ENCODE data around the gene ST6GAL1. TPM values are rescaled to one million over a fixed set of nuclear protein-coding genes. Genes with fewer than 3 reads are reported as not detected.

The ST6GAL1 gene
- total RNA-seq, 1 experiment from 2014 or later, result 15.6 TPM

DNA sequence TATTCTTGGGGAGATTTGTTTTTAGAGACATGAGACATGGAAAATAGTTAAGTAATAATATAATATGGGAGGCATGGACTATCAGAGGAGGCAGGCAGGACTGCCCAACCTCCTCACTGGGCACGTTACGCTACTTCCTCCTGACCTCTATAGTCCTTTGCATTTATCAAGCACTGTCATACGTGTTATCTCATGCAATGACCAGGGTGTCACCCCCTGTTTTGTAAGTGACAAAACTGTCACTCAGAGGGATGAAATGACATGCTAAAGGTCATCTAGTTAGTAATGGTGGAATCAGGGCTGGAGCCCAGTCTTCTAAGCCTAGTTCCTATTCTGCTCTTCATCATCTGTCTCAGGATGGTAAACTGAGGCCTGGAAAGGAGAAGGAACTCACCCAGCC lies 66.7 kb downstream of the ST6GAL1 start:
- H3K9me3 ChIP-seq (ENCODE audit: control insufficient read depth in 1 of 2, insufficient read depth in 1 of 2, low read depth in 1 of 2, low read length in 2 of 2), result no peaks in the 10 kb centered on the region
- H3K4me2 ChIP-seq (ENCODE audit: low read length), result no peak overlapping the region
- no peaks in the 10 kb centered on the region for H3K9me2 ChIP-seq (ENCODE audit: insufficient read depth)
- TF ChIP-seq SP1 (IDR thresholded peaks at IDR 0.05; ENCODE audit: low read depth) (no peak), YY1 (IDR thresholded peaks at IDR 0.05; ENCODE audit: extremely low read depth, insufficient replicate concordance, low read depth, low read length) (no peak), CBX3 (IDR thresholded peaks at IDR 0.05; ENCODE audit: low read depth) (no peak), JUND (IDR thresholded peaks at IDR 0.05) (no peak), RAD21 (IDR thresholded peaks at IDR 0.05; ENCODE audit: low read depth) (no peak), EGR1 (IDR thresholded peaks at IDR 0.05; ENCODE audit: low read depth) (no peak)
- peaks cover 12 to 25% of the 10 kb centered on the region in 2 experiments for H3K4me1 ChIP-seq (ENCODE audit: control insufficient read depth in 1 of 2, insufficient read depth in 2 of 2, low read length in 2 of 2)
- H3K79me2 ChIP-seq (ENCODE audit: insufficient read depth, low read length), result no peaks in the 10 kb centered on the region
- no TSS peak for BruUV-seq (replicated peaks)
- H3K36me3 ChIP-seq (ENCODE audit: control insufficient read depth in 1 of 2, insufficient read depth in 2 of 2, low read length in 2 of 2), result no peaks in the 10 kb centered on the region
- DNase-seq (ENCODE audit: low read depth, low spot score) (no peak), ATAC-seq (no peak)
- no peaks in the 10 kb centered on the region for H4K20me1 ChIP-seq (ENCODE audit: insufficient read depth)
- no peak overlapping the region for H3K27ac ChIP-seq (ENCODE audit: low read depth, low read length)
- H3K9ac ChIP-seq (ENCODE audit: low read length), result no peak overlapping the region
- POLR2A ChIA-PET, result no interaction called here
- CTCF ChIA-PET, result no interaction called here
- intact Hi-C loops (cut with micrococcal nuclease), result no loop called here
- no peak overlapping the region for H3K4me3 ChIP-seq (replicated peaks in 1 of 2; ENCODE audit: low read depth in 1 of 2, low read length in 2 of 2)
- no peaks in the 10 kb centered on the region for H3K27me3 ChIP-seq (ENCODE audit: insufficient read depth, low read length)
- RAD21 ChIA-PET (ENCODE audit: low non-redundant PET in 1 of 2, low total read pairs in 2 of 2, uncharacterized antibody in 2 of 2, unreplicated experiment in 2 of 2), result no interaction called here
- H2AFZ ChIP-seq (ENCODE audit: low read depth, low read length, poor library complexity, severe bottlenecking), result no peak overlapping the region

DNA sequence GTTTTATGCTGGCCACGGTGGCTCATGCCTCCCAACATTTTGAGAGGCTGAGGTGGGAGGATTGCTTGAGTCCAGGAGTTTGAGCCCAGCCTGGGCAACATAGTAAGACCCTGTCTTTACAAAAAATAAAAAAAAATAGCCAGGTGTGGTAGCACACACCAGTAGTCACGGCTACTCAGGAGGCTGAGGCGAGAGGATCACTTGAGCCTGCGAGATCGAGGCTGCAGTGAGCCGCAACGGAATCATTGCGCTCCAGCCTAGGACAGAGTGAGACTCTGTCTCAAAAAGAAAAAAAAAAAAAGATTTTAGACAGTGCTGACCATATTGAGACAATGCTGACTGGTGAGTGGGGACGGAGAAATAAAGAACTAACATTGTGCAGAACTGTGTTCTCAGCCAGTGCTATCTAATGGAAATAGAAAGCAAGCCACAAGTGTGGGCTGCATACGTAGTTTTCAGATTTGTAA lies 67.2 kb downstream of the ST6GAL1 start:
- Histone ChIP-seq H3K4me3 (replicated peaks in 1 of 2; ENCODE audit: low read depth in 1 of 2, low read length in 2 of 2) (no peak overlapping the region), H3K4me1 (ENCODE audit: control insufficient read depth in 1 of 2, insufficient read depth in 2 of 2, low read length in 2 of 2) (peaks cover 12 to 24% of the 10 kb centered on the region in 2 experiments), H2AFZ (ENCODE audit: low read depth, low read length, poor library complexity, severe bottlenecking) (no peak overlapping the region), H3K27ac (ENCODE audit: low read depth, low read length) (no peak overlapping the region), H3K9me2 (ENCODE audit: insufficient read depth) (no peaks in the 10 kb centered on the region), H3K79me2 (ENCODE audit: insufficient read depth, low read length) (no peaks in the 10 kb centered on the region), H3K36me3 (ENCODE audit: control insufficient read depth in 1 of 2, insufficient read depth in 2 of 2, low read length in 2 of 2) (no peaks in the 10 kb centered on the region), H3K9me3 (ENCODE audit: control insufficient read depth in 1 of 2, insufficient read depth in 1 of 2, low read depth in 1 of 2, low read length in 2 of 2) (no peaks in the 10 kb centered on the region), H4K20me1 (ENCODE audit: insufficient read depth) (no peaks in the 10 kb centered on the region), H3K9ac (ENCODE audit: low read length) (no peak overlapping the region), H3K27me3 (ENCODE audit: insufficient read depth, low read length) (no peaks in the 10 kb centered on the region), H3K4me2 (ENCODE audit: low read length) (no peak overlapping the region)
- ChIA-PET POLR2A (no interaction called here), RAD21 (ENCODE audit: low non-redundant PET in 1 of 2, low total read pairs in 2 of 2, uncharacterized antibody in 2 of 2, unreplicated experiment in 2 of 2) (no interaction called here), CTCF (no interaction called here)
- ATAC-seq (no peak), DNase-seq (ENCODE audit: low read depth, low spot score) (no peak)
- no TSS peak for BruUV-seq (replicated peaks)
- intact Hi-C loops (cut with micrococcal nuclease), result no loop called here
- no peak for TF ChIP-seq SRF (IDR thresholded peaks at IDR 0.05; ENCODE audit: low read depth)
- TF ChIP-seq TCF7L2 (IDR thresholded peaks at IDR 0.05; ENCODE audit: borderline replicate concordance, extremely low read depth, insufficient read depth, insufficient read length), result no peak
- no peak for TF ChIP-seq FOSL1 (IDR thresholded peaks at IDR 0.05; ENCODE audit: low read depth)
- TF ChIP-seq, protein P1, sequence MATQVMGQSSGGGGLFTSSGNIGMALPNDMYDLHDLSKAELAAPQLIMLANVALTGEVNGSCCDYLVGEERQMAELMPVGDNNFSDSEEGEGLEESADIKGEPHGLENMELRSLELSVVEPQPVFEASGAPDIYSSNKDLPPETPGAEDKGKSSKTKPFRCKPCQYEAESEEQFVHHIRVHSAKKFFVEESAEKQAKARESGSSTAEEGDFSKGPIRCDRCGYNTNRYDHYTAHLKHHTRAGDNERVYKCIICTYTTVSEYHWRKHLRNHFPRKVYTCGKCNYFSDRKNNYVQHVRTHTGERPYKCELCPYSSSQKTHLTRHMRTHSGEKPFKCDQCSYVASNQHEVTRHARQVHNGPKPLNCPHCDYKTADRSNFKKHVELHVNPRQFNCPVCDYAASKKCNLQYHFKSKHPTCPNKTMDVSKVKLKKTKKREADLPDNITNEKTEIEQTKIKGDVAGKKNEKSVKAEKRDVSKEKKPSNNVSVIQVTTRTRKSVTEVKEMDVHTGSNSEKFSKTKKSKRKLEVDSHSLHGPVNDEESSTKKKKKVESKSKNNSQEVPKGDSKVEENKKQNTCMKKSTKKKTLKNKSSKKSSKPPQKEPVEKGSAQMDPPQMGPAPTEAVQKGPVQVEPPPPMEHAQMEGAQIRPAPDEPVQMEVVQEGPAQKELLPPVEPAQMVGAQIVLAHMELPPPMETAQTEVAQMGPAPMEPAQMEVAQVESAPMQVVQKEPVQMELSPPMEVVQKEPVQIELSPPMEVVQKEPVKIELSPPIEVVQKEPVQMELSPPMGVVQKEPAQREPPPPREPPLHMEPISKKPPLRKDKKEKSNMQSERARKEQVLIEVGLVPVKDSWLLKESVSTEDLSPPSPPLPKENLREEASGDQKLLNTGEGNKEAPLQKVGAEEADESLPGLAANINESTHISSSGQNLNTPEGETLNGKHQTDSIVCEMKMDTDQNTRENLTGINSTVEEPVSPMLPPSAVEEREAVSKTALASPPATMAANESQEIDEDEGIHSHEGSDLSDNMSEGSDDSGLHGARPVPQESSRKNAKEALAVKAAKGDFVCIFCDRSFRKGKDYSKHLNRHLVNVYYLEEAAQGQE (IDR thresholded peaks at IDR 0.05; ENCODE audit: low read depth), result no peak
- TF ChIP-seq, protein P2, sequence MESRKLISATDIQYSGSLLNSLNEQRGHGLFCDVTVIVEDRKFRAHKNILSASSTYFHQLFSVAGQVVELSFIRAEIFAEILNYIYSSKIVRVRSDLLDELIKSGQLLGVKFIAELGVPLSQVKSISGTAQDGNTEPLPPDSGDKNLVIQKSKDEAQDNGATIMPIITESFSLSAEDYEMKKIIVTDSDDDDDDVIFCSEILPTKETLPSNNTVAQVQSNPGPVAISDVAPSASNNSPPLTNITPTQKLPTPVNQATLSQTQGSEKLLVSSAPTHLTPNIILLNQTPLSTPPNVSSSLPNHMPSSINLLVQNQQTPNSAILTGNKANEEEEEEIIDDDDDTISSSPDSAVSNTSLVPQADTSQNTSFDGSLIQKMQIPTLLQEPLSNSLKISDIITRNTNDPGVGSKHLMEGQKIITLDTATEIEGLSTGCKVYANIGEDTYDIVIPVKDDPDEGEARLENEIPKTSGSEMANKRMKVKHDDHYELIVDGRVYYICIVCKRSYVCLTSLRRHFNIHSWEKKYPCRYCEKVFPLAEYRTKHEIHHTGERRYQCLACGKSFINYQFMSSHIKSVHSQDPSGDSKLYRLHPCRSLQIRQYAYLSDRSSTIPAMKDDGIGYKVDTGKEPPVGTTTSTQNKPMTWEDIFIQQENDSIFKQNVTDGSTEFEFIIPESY (IDR thresholded peaks at IDR 0.05; ENCODE audit: extremely low read depth, insufficient replicate concordance, low read length), result no peak
- no peak for TF ChIP-seq POLR2AphosphoS5 (IDR thresholded peaks at IDR 0.05; ENCODE audit: low read depth, low read length)
- TF ChIP-seq, protein P3, sequence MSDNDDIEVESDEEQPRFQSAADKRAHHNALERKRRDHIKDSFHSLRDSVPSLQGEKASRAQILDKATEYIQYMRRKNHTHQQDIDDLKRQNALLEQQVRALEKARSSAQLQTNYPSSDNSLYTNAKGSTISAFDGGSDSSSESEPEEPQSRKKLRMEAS (IDR thresholded peaks at IDR 0.05), result no peak
- no peak for TF ChIP-seq RAD21 (IDR thresholded peaks at IDR 0.05; ENCODE audit: low read depth)
- no peak for TF ChIP-seq EGR1 (IDR thresholded peaks at IDR 0.05; ENCODE audit: low read depth)
- no peak for TF ChIP-seq ZFX (IDR thresholded peaks at IDR 0.05)
- no peak for TF ChIP-seq SP1 (IDR thresholded peaks at IDR 0.05; ENCODE audit: low read depth)

Measured in HCT116 (cell line).